ENCODE measurements around the gene PCDHGC3. TPM values are rescaled to one million over a fixed set of nuclear protein-coding genes. Genes with fewer than 3 reads are reported as not detected.

Gene PCDHGC3
- total and polyA plus RNA-seq, 2 of the 8 experiments (the other 6 are each of a cell fraction or from before 2014, with no cell fraction given), result 4.7 to 18.6 TPM

DNA sequence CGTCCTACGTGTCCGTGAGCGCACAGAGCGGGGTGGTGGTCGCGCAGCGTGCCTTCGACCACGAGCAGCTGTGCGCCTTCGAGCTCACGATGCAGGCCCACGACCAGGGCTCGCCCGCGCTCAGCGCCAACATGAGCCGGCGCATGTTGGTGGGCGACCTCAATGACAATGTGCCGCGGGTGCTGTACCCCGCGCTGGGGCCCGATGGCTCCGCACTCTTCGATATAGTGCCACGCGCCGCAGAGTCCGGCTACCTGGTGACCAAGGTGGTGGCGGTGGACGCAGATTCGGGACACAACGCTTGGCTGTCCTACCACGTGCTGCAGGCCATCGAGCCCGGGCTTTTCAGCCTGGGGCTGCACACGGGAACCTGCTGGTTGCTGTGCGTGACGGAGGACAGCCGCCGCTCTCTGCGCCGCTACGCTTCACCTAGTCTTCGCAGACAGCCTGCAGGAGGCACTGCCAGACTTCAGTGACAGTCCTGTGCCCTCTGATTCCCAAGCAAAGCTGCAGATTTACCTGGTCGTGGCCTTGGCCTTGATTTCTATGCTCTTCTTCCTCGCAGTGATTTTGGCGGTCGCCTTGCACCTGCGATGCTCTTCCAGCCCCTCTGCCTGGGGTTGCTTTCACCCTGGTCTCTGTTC lies 47.9 kb upstream of the PCDHGC3 start:
- DNase-seq (ENCODE audit: low read depth in 1 of 2, low spot score in 2 of 2) (peak in 1 of 2 experiments; percentile 39), FAIRE-seq (no peak)
- H3K23ac ChIP-seq (ENCODE audit: insufficient read length), result no peak overlapping the region
- no peak overlapping the region for H2BK15ac ChIP-seq (ENCODE audit: low read length)
- ChIA-PET CTCF (ENCODE audit: partially characterized antibody) (interaction anchor here (0.5 to 3.1 kb wide), 19 partner anchors 15 to 282 kb away, joined by 3 to 10 read pairs (median 3); partner anchors contain the start of genes PCDHB14, PCDHGA10 and PCDHGB6), POLR2A (ENCODE audit: partially characterized antibody) (interaction anchor here (0.7 to 1.4 kb wide), 2 partner anchors 23 to 86 kb away, joined by 3 to 5 read pairs; no protein-coding TSS in a partner anchor)
- H2BK120ac ChIP-seq (replicated peaks; ENCODE audit: low read depth, low read length), result no peak overlapping the region
- no peaks in the 10 kb centered on the region for H3K27me3 ChIP-seq (replicated peaks in 1 of 4; ENCODE audit: control insufficient read depth in 3 of 4, extremely low read depth in 1 of 4, insufficient read depth in 3 of 4, low read length in 3 of 4)
- H4K5ac ChIP-seq (ENCODE audit: insufficient read length, low read depth, low read length), result no peak overlapping the region
- no peak overlapping the region for H3K14ac ChIP-seq (ENCODE audit: insufficient read length)
- H3K18ac ChIP-seq (ENCODE audit: extremely low read depth, low read length), result no peak overlapping the region
- no peak overlapping the region for H4K8ac ChIP-seq (ENCODE audit: extremely low read depth, insufficient read depth, low read length)
- no peaks in the 10 kb centered on the region for H3K23me2 ChIP-seq (ENCODE audit: low read depth, low read length)
- H4K91ac ChIP-seq (replicated peaks; ENCODE audit: insufficient read length, low read length), result no peak overlapping the region
- H3K9me3 ChIP-seq (ENCODE audit: insufficient read depth in 2 of 2, low read depth in 1 of 2, low read length in 1 of 2), result peaks cover 42 to 54% of the 10 kb centered on the region in 2 experiments
- H3K56ac ChIP-seq (replicated peaks; ENCODE audit: insufficient read length, low read depth, low read length), result no peak overlapping the region
- H3K36me3 ChIP-seq (ENCODE audit: control insufficient read depth in 2 of 4, insufficient read depth in 4 of 4, low read length in 3 of 4), result peaks cover 0 to 21% (median 3%) of the 10 kb centered on the region in 4 experiments; a peak in 3 of 8 replicates
- H3K4me2 ChIP-seq (ENCODE audit: insufficient read depth in 1 of 2, low read depth in 2 of 2, low read length in 2 of 2), result no peak overlapping the region
- H2BK12ac ChIP-seq (ENCODE audit: low read depth, low read length), result no peak overlapping the region
- no peak overlapping the region for H3K4ac ChIP-seq (replicated peaks; ENCODE audit: insufficient read length, low read depth, low read length)
- H2AK5ac ChIP-seq (ENCODE audit: low read depth, low read length), result no peak overlapping the region
- H2BK20ac ChIP-seq (ENCODE audit: low read length), result no peak overlapping the region
- H3K4me1 ChIP-seq (replicated peaks in 1 of 4; ENCODE audit: control insufficient read depth in 3 of 4, insufficient read depth in 4 of 4, low read length in 3 of 4), result no peaks in the 10 kb centered on the region
- H3K79me1 ChIP-seq (ENCODE audit: low read depth, low read length), result peaks cover 2% of the 10 kb centered on the region; the same call in 1 of the 2 replicates
- no peak overlapping the region for H2AFZ ChIP-seq (ENCODE audit: low read length)
- no peak overlapping the region for H2BK5ac ChIP-seq (ENCODE audit: low read depth, low read length)
- H3K9ac ChIP-seq (replicated peaks in 1 of 4; ENCODE audit: extremely low read depth in 1 of 4, low read depth in 3 of 4, low read length in 3 of 4), result no peak overlapping the region
- H4K20me1 ChIP-seq (replicated peaks in 1 of 2; ENCODE audit: control insufficient read depth in 1 of 2, insufficient read depth in 2 of 2, low read length in 2 of 2), result no peaks in the 10 kb centered on the region
- WGBS, 2 experiments (ENCODE audit: extremely low coverage in 1 of 2, insufficient coverage in 1 of 2, insufficient read length in 1 of 2, insufficient replicate concordance in 2 of 2, low coverage in 1 of 2, low lambda C conversion rate in 2 of 2, missing lambda C conversion rate in 1 of 2), result 95% methylated on average over 44 of the region's 53 CpGs; no CpG with 5 or more reads in 1 of the 2 experiments
- H3K79me2 ChIP-seq (ENCODE audit: control insufficient read depth in 1 of 2, insufficient read depth in 2 of 2, low read length in 2 of 2), result no peaks in the 10 kb centered on the region; a peak in 1 of 4 replicates
- no peak overlapping the region for H3K27ac ChIP-seq (ENCODE audit: low read depth, low read length)
- TF ChIP-seq, protein P1, sequence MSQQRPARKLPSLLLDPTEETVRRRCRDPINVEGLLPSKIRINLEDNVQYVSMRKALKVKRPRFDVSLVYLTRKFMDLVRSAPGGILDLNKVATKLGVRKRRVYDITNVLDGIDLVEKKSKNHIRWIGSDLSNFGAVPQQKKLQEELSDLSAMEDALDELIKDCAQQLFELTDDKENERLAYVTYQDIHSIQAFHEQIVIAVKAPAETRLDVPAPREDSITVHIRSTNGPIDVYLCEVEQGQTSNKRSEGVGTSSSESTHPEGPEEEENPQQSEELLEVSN (IDR thresholded peaks at IDR 0.05), result peak; percentile 14; the same call in 1 of the 2 replicates
- TF ChIP-seq RAD21 (IDR thresholded peaks at IDR 0.05 in 1 of 2, conservative IDR thresholded peaks at IDR 0.05 in 1 of 2; ENCODE audit: low read depth in 2 of 2, low read length in 2 of 2) (peak; percentile 10 to 31; a peak in 2 of 4 replicates), CTBP2 (IDR thresholded peaks at IDR 0.05; ENCODE audit: borderline replicate concordance, insufficient read depth, insufficient read length, low read length) (no peak), RXRA (IDR thresholded peaks at IDR 0.05; ENCODE audit: insufficient read depth, low read depth, low read length) (no peak), EZH2 (IDR thresholded peaks at IDR 0.05; ENCODE audit: low read depth, low read length, severe bottlenecking) (no peak)
- TF ChIP-seq, protein P2, sequence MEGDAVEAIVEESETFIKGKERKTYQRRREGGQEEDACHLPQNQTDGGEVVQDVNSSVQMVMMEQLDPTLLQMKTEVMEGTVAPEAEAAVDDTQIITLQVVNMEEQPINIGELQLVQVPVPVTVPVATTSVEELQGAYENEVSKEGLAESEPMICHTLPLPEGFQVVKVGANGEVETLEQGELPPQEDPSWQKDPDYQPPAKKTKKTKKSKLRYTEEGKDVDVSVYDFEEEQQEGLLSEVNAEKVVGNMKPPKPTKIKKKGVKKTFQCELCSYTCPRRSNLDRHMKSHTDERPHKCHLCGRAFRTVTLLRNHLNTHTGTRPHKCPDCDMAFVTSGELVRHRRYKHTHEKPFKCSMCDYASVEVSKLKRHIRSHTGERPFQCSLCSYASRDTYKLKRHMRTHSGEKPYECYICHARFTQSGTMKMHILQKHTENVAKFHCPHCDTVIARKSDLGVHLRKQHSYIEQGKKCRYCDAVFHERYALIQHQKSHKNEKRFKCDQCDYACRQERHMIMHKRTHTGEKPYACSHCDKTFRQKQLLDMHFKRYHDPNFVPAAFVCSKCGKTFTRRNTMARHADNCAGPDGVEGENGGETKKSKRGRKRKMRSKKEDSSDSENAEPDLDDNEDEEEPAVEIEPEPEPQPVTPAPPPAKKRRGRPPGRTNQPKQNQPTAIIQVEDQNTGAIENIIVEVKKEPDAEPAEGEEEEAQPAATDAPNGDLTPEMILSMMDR (IDR thresholded peaks at IDR 0.05; ENCODE audit: control extremely low read depth in 1 of 3, insufficient read depth in 1 of 3, low read depth in 1 of 3, low read length in 3 of 3), result peak in 2 of 3 experiments; percentile 5 to 6; a peak in 2 of 4 replicates
- H3K4me3 ChIP-seq (ENCODE audit: extremely low read depth in 1 of 4, insufficient read depth in 2 of 4, low read depth in 3 of 4, low read length in 4 of 4), result no peak overlapping the region
